CD4-positive, alpha-beta T cell treated with Interleukin-4 for 1 hour (primary cell): ENCODE data around the gene PRKAR1B.

Source experiments
- DNase-seq, 2 donors: peaks; one replicate each; pipeline ENCODE4 v3.0.0-alpha.2; 2020 to 2022

Gene PRKAR1B

GRCh38 chr7:503575-504111, 223.4 kb downstream of the PRKAR1B start:
- no peak for DNase-seq

- no peak for DNase-seq
Measured at GRCh38 chr7:502296-502695, 224.8 kb downstream of the PRKAR1B start.

GRCh38 chr7:501526-501925, 225.6 kb downstream of the PRKAR1B start:
- no peak for DNase-seq

DNA sequence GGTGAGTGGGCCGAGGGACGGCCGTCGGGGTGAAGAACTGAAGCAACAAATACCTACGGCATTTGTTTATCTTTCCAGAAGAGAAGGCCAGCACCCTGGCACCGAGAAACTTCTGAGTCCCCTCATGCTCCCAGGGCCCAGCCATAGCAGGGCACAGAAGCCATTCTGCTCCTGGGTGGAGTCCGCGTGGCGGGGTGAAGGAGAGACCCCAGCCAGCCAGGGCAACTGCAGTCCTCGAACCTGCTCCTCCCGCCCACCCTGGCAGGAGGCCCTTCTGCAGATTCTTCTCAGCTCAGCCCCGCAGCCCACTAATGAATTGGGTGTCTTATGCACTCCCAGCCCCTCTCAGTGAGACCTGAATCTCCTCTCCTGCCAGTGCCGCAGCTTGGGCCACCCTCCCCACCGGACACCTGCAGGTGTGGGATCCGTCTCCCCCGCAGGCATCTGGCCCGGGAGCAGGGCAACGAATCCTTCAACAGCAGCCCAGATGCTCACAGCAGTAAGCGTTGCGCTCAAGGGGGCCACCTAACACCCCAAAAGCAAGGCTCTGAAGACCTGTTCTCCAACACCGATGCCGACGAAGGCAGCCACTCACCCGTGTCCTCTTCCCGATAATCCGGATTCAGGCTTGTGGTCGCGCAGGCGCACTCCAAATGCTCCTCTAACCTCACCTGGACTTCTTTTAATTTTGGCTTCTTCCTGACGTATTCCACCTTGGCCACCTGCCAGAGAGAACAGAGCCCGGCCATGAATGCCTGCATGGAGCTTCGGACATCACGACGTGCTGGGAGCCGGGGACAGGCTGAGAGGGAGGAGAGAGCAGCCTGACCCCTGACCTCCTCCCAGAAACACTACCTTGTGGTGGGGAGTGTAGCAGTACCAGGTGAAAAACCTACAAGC, 226.3 kb downstream of the PRKAR1B start:
- DNase-seq, result no peak

DNA sequence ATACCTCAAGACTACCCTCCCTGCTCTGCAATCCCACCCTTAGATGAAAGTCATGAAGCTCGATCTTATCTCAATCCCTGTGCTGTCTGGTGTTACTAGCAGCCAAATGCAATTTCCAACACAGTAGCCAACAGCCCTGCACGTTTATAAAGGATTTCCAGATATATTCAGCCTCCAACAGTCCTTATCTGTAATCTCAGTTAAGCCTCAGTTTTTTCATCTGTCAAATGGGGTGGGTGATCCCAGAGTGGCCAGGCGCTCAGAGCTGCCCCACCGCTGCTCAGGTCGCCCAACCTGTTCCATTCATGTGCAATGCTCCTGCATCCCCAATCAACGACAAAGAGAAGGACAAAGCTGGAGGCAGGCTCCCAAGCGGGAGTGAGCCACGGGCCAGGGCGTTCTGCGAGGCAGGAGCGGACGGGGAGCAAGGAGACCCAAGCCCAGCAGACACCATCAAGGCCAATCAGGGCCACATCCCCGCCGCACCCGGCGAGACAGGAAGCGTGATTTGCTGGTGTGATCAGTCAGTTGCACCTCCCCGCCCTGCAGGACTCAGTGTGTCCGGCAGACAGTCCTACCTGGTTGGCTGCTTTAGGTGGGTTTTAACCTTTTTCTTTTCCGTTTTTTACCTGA, 227.1 kb downstream of the PRKAR1B start:
- DNase-seq, result no peak
